ENCODE results near the gene CENPP.

CENPP gene

GRCh38 chr9:92478783-92479182 lies 153.0 kb downstream of the CENPP start:
- TF ChIP-seq POLR2A (IDR thresholded peaks at IDR 0.05; ENCODE audit: low read length), result no peak
- TF ChIP-seq GATA1 (IDR thresholded peaks at IDR 0.05; ENCODE audit: low read depth, low read length), result no peak
- DNase-seq, result no peak

GRCh38 chr9:92479346-92479745 lies 153.6 kb downstream of the CENPP start:
- DNase-seq, result no peak
- TF ChIP-seq POLR2A (IDR thresholded peaks at IDR 0.05; ENCODE audit: low read length) (no peak), GATA1 (IDR thresholded peaks at IDR 0.05; ENCODE audit: low read depth, low read length) (no peak)

DNA sequence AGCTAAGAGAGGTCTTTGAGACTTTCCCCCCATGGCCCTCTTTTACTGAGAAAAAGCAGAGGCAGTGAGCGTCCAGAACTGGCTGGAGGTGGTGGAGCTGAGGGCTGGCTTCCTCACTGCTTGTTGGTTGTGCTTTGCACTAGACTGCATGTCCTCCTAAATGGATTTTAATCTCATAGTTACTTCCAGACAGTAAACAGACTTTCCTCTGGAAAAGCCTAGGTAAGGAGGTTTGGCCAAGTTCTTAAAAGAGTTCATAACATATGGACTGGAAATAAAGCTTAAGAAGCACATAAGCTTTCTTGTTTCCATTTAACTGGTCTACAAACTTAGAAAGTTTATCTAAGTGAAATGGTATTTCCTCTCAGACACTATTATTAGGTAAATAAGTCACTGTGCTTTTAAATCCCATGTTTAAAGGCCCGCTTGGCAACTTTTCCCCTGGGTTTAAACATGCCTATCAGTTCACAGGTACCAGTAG lies 154.6 kb downstream of the CENPP start:
- TF ChIP-seq POLR2A (IDR thresholded peaks at IDR 0.05; ENCODE audit: low read length), result no peak
- no peak for TF ChIP-seq GATA1 (IDR thresholded peaks at IDR 0.05; ENCODE audit: low read depth, low read length)
- DNase-seq, result no peak

DNA sequence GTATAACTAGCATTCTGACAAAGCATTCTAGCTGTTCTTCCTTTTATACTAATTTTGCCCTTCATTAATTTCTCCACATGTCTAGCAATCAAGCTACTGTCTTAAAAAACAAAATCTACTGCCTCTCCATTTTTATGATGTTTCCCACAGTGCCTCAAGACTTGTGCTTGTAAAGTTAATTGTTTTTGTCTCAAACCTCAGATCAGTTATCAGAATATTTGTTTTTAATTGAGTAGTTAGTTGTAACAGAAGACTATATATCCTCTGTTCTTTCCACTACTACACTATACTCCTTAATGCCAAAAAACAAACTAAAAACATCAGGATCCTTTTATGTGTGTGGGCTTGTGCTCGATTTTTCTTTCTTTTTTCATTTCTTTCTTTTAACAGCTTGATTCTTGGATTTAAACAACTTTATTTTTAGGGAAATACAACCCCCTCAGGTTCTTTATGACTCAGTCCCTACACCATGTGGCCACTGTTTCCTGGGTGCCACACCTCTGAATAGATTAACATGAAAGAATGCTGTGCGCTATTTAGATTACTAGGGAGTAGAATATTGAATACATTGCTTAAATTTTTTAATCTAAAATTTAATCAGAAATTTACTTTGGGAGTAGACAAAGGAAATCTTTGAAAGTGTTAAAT lies 155.4 kb downstream of the CENPP start:
- DNase-seq, result no peak
- TF ChIP-seq POLR2A (IDR thresholded peaks at IDR 0.05; ENCODE audit: low read length) (no peak), GATA1 (IDR thresholded peaks at IDR 0.05; ENCODE audit: low read depth, low read length) (no peak)

DNA sequence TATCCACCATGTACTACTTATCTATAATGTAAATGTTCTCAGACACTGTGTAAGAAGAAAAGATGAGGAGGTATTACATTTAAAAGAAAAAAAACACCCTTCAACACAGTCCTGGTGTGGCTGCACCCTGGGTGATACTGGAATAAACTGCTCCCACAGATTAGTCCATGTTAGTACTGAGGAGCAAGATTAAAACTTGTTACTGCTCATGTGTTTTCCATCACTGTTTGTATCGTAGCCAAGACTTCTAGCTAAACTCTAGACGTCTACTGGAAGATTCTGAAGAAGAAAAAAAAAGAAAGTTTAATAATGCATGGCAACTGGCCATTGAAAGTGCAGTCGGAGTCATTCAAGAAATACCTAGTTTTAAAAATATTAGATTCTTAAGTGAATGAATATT lies 156.6 kb downstream of the CENPP start, which contains the start of gene ASPN:
Gene ASPN (minus strand): TSS at position 178 of the 400 bp plus-strand sequence.
- TF ChIP-seq GATA1 (IDR thresholded peaks at IDR 0.05; ENCODE audit: low read depth, low read length) (no peak), POLR2A (IDR thresholded peaks at IDR 0.05; ENCODE audit: low read length) (no peak)
- DNase-seq, result peak in 1 of 2 experiments; percentile 7

- DNase-seq, result no peak
- TF ChIP-seq GATA1 (IDR thresholded peaks at IDR 0.05; ENCODE audit: low read depth, low read length) (no peak), POLR2A (IDR thresholded peaks at IDR 0.05; ENCODE audit: low read length) (no peak)
Observed at GRCh38 chr9:92482805-92483204, 157.1 kb downstream of the CENPP start.

GRCh38 chr9:92483627-92484545 lies 158.1 kb downstream of the CENPP start:
- TF ChIP-seq POLR2A (IDR thresholded peaks at IDR 0.05; ENCODE audit: low read length), result no peak

GRCh38 chr9:92484563-92484962 lies 158.8 kb downstream of the CENPP start:
- TF ChIP-seq GATA1 (IDR thresholded peaks at IDR 0.05; ENCODE audit: low read depth, low read length) (no peak), POLR2A (IDR thresholded peaks at IDR 0.05; ENCODE audit: low read length) (no peak)
- no peak for DNase-seq

More at GRCh38 chr9:92483627-92484545, 158.1 kb downstream of the CENPP start:
- DNase-seq, result no peak

DNA sequence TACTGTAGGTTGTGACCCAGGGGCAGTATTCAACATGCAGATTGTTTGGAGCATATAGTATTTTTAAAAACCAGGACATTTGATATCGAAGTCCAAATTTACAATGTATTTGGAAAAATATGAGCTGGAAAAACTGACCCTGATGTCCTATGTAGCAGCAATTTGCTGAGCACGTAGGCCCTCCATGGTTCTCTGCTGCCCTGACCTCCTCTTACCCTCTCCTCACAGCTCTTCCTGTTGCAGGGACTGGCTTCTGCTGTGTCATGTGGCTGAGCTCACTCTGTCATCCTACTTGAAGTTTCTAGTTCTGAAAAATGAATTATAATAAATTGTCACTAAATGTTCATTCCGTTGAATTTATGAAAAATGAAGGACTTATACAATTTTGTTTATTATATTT lies 160.6 kb downstream of the CENPP start:
- no peak for DNase-seq
- TF ChIP-seq GATA1 (IDR thresholded peaks at IDR 0.05; ENCODE audit: low read depth, low read length), result no peak
- TF ChIP-seq POLR2A (IDR thresholded peaks at IDR 0.05; ENCODE audit: low read length), result no peak

DNA sequence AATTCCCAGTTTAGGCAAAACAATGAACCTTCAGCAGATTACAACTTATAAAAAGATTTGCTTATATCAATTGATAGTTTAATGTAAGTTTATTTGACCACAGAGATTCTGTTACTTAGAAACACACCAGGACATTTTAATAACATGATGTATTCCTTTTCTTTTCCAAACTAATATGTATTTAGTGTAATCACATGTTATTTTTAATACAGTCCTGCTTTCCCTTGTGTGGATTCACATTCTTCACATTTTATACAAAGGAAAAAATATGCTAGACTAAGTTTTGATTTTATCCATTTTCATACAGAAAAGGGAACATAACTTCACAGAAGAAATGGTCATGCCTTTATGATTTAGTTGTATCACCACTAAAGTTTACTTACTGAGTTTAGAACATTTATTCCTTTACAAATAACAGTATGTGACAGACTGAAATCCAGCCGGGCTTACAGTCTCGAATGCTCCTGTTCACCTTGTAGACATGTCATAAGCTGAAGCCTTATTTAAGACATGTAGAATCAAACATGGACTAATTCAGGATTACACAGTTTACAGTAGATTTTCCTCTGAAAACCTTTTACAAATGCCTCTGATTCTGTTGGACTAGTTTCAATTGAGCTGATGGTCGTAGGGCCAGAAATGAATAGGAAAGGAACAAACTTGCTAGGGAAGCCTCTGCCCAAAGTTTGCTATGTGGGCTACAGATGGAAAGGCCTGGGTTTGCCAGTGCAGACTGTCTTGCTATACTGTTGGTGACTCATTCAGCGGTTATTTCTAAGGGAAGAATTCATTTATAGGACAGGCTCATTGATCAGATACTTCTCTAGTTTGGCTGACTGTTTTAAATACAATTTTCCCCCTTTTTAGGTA lies 163.2 kb downstream of the CENPP start:
- TF ChIP-seq GATA1 (IDR thresholded peaks at IDR 0.05; ENCODE audit: low read depth, low read length), result no peak
- TF ChIP-seq POLR2A (IDR thresholded peaks at IDR 0.05; ENCODE audit: low read length), result no peak
- DNase-seq, result no peak

DNA sequence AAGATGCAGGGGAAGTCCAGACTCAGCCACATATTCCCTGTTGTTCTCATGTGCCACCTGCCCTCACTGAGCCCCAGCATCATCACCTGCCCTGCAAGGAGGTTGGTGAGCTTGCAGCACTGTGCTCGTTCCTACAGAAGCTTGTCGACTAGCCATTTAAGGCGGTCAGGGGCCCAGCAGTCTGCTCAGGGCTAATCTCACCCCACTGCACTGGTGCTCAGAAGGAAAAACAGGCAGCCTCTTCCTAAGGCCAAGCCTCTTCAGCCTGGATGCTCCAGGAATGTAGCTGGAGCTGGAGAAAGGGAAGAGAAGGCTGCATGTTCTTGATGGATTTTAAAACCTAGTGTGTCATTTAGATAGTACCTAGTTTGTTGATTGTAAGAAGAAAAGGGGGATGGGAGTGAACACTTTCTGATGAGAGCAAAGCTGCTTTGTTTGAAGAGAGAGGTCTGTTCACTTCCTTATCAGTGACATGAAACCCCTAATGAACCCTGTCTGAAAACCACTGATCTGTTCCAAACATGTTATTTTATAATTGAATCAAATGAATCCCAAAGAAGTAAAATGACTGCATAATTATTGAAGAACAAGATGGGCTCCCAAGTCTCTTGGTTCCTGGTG lies 167.1 kb downstream of the CENPP start:
- TF ChIP-seq GATA1 (IDR thresholded peaks at IDR 0.05; ENCODE audit: low read depth, low read length), result no peak
- no peak for TF ChIP-seq POLR2A (IDR thresholded peaks at IDR 0.05; ENCODE audit: low read length)

DNA sequence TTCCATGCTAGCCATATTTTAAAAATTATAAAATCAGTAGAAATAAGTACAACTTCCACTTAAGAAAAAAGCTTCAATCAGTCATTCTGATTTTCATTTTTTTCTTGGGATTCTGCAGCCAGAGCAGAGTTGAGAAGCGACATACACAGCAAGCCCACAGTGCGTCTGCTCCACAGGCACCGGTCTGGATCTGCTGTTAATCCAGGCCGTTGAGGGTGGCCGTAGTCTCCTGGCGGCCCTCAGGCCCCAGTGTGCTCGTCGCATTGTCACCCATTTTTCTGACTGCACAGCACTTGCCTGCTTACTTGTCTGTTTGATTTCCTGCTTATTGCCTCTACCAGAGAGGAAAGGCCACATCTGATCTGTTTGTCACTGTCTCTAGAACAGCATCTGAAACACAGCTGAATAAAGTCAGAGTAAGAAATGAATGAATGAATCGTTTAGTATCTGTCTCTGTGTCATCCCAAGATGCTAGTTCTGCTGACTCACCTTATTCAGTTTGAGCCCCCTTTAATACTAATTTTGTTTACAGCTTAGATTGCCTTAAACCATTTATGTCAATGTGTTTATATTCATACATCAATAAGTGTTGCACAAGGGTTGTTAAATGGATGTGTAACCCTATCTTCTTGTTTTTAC lies 168.1 kb downstream of the CENPP start:
- TF ChIP-seq POLR2A (IDR thresholded peaks at IDR 0.05; ENCODE audit: low read length) (no peak), GATA1 (IDR thresholded peaks at IDR 0.05; ENCODE audit: low read depth, low read length) (no peak)
- DNase-seq, result no peak

More for the DNA sequence above, 167.1 kb downstream of the CENPP start:
- DNase-seq, result no peak

GRCh38 chr9:92494856-92495255 lies 169.1 kb downstream of the CENPP start:
- no peak for TF ChIP-seq GATA1 (IDR thresholded peaks at IDR 0.05; ENCODE audit: low read depth, low read length)
- TF ChIP-seq POLR2A (IDR thresholded peaks at IDR 0.05; ENCODE audit: low read length), result no peak
- no peak for DNase-seq

Measured in erythroblast (primary cell).